Lower leg skin (tissue), 4 donors: ENCODE data around the gene CA10. TPM values are rescaled to one million over a fixed set of nuclear protein-coding genes. Genes with fewer than 3 reads are reported as not detected.

Experiments
- DNase-seq, 2 donors: peaks; one replicate each; pipeline ENCODE4 v3.0.0-alpha.2; 2019; ENCODE audit warnings: low spot score in 2 of 2
- H3K4me3 ChIP-seq: fragments of 200-600 bp; sonication (generic); 2 replicates; pipeline ENCODE4 v1.5.1; 2017; ENCODE audit warnings: mild to moderate bottlenecking, low read depth; ENCODE audit not compliant: poor library complexity, severe bottlenecking
- POLR2A ChIP-seq, 2 donors: fragments of 450-650 bp; IDR thresholded peaks; one replicate each; pipeline ENCODE4 v1.6.1; 2016 to 2017; ENCODE audit warnings: antibody characterized with exemption in 2 of 2, mild to moderate bottlenecking in 1 of 2, moderate library complexity in 1 of 2
- WGBS, 2 donors: methylation state at CpG; one replicate each; pipeline ENCODE4 v1.1.5; 2018; 5-methylcytosine and 5-hydroxymethylcytosine counted together
- intact Hi-C: fragments of 100-400 bp; cut with DNase I; formaldehyde crosslinking; loops from one replicate; pipeline ENCODE4 v1.15.0; 2023; ENCODE audit warnings: low total_unique reads
- total RNA-seq, 4 donors: library from RNA; depleted of rRNA; stranded (reverse); fragments of >200 nt; gene quantifications; one replicate each; pipeline ENCODE4 v1.1.0, GENCODE V29; 2016
- TF ChIP-seq, protein P1 (sequence below), 3 donors: fragments of 450-650 bp; IDR thresholded peaks; one replicate each; pipeline ENCODE4 v1.5.1; 2016; ENCODE audit warnings: antibody characterized with exemption in 3 of 3, mild to moderate bottlenecking in 3 of 3, moderate library complexity in 2 of 3

The CA10 gene
- total RNA-seq, 4 donors from 2014 or later = not detected

DNA sequence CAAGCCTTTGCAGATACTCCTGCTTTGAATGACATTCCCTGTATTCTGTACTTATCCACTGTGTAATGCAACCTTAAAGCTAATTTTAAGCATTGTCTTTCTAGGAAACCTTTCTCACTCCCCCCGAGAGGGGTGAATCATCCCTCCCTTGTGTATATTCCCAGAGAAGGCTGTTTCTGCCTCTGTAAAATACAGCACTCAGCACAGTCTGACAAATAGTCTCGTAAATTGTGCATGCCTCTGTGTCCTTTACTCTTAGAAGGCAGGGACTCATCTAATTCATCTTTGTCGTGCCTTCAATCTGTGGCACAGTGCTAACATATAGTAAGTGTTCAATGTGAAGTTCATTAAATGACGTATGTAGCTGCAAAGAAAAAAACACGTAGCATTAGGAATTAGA, 200.7 kb downstream of the CA10 start:
- TF ChIP-seq, protein P1, sequence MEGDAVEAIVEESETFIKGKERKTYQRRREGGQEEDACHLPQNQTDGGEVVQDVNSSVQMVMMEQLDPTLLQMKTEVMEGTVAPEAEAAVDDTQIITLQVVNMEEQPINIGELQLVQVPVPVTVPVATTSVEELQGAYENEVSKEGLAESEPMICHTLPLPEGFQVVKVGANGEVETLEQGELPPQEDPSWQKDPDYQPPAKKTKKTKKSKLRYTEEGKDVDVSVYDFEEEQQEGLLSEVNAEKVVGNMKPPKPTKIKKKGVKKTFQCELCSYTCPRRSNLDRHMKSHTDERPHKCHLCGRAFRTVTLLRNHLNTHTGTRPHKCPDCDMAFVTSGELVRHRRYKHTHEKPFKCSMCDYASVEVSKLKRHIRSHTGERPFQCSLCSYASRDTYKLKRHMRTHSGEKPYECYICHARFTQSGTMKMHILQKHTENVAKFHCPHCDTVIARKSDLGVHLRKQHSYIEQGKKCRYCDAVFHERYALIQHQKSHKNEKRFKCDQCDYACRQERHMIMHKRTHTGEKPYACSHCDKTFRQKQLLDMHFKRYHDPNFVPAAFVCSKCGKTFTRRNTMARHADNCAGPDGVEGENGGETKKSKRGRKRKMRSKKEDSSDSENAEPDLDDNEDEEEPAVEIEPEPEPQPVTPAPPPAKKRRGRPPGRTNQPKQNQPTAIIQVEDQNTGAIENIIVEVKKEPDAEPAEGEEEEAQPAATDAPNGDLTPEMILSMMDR (IDR thresholded peaks at IDR 0.05) = no peak
- no peak for TF ChIP-seq POLR2A (IDR thresholded peaks at IDR 0.05)
- H3K4me3 ChIP-seq = no peak overlapping the region
- no peak for DNase-seq
- intact Hi-C loops = no loop called here
- WGBS, 2 donors = 30 to 36% methylated on average over 5 of the region's 5 CpGs

DNA sequence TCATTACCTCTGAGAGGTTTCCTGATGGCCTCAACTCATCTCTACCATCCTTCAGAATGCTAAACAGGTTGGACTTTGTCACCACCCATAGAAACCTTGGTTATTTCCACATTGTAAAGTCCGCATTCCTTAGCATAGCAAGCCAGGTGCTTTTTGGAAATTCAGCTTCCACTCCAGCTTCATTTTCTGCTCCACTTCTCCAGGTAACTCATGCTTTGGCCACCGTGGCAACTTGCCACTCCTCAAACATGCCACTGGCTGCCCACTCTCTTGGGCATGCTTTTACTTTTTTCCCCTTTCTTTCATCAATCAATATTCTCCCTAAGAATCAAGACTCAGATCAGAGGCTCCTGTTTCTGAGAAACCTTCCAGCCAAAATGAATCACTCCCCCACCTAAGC, 203.3 kb downstream of the CA10 start:
- intact Hi-C loops = no loop called here
- TF ChIP-seq POLR2A (IDR thresholded peaks at IDR 0.05) = no peak
- TF ChIP-seq, protein P1 (IDR thresholded peaks at IDR 0.05) = no peak
- WGBS, 2 donors = 73 to 74% methylated on average over 2 of the region's 2 CpGs

GRCh38 chr17:51954232-51954765, 204.2 kb downstream of the CA10 start:
- WGBS, 2 donors = 18 to 25% methylated on average over 2 of the region's 2 CpGs
- no peak for DNase-seq
- TF ChIP-seq POLR2A (IDR thresholded peaks at IDR 0.05) = no peak
- TF ChIP-seq, protein P1 (IDR thresholded peaks at IDR 0.05) = no peak
- intact Hi-C loops = no loop called here
- H3K4me3 ChIP-seq = no peak overlapping the region

More for the DNA sequence above, 203.3 kb downstream of the CA10 start:
- H3K4me3 ChIP-seq = no peak overlapping the region
- no peak for DNase-seq

DNA sequence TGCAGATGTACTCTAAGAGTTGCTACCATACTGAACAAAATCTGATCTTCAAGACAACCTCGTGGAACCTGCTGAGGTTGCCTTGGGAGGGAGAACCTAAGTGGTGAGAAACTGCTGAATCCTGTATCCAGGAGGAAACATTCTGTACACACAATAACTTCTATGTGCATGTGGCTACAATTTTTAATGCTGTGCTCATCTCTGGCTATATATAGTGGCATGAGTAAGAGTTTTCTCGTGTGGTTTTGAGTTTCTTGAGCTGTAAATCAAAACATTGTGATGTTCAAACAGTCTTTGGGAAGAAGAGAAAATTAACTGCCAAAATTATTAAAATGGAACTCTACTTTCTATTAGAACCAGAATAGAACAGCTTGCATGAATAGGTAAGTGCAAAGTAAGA, 206.8 kb downstream of the CA10 start:
- no peak for TF ChIP-seq POLR2A (IDR thresholded peaks at IDR 0.05)
- TF ChIP-seq, protein P1 (IDR thresholded peaks at IDR 0.05) = no peak
- no peak overlapping the region for H3K4me3 ChIP-seq
- intact Hi-C loops = no loop called here
- WGBS, 2 donors = 4% methylated on average over 2 of the region's 2 CpGs
- no peak for DNase-seq

DNA sequence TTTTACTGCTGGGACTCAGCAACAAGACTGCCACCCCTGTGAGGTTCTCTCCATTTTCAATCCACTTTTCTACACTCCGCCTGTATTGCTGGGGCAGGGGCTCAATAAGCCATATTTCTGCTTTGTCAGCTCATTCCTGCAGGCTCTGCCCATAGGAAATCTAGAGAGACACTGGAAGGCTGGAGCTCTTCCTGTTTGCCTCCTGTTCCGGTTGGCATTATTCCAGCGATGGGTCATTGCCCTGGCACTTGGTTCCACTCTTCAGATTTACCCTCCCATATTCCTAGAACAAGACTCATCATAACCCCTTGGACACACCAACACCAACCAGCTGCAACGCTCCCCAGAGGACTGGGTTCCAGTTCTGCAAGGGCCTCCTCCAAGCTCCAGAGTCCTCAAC, 210.4 kb downstream of the CA10 start:
- intact Hi-C loops = no loop called here
- H3K4me3 ChIP-seq = no peak overlapping the region
- DNase-seq = no peak
- WGBS, 2 donors = 87 to 88% methylated on average over 4 of the region's 4 CpGs
- TF ChIP-seq, protein P1 (IDR thresholded peaks at IDR 0.05) = no peak
- no peak for TF ChIP-seq POLR2A (IDR thresholded peaks at IDR 0.05)

DNA sequence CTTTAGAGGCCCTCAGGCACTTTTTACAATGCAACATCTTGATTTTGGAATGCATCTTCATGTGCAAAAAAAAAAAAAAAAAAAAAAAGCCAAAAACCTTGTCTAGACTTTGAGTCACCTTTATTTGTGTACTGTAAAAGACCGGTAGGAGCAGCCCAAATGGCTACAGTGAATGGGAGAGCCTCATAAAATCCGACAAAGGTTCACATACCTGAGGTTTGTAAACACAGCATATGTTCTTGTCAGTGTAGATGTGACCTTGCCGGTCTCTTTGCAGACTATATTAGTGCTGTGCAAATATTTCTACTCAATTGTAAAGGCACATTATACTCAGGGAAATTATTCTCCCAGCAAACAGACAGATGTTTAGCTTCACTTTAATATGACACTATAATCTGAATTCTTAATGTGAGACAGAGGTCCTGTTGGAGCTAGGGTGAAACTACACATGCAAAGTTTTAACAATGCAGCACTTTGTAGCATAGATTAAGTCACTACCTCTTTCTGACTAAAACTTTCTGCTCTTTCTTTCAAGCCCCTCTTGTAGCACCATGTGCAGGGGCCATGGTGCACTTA, 211.3 kb downstream of the CA10 start:
- no peak overlapping the region for H3K4me3 ChIP-seq
- DNase-seq = no peak
- intact Hi-C loops = no loop called here
- TF ChIP-seq POLR2A (IDR thresholded peaks at IDR 0.05) = no peak
- whole genome bisulfite sequencing, 2 donors = 26 to 45% methylated on average over 3 of the region's 3 CpGs
